22Rv1 (cell line): Measurements from ENCODE around the gene ZCWPW1.
"Not testable (repeated sequence)": the region's sequence is repeated elsewhere in the genome, so short reads cannot be mapped to it uniquely, and the experiment has no call there.

Experiments
- H3K27ac ChIP-seq: fragments of 450-650 bp; 2 replicates; pipeline ENCODE4 v1.5.1; 2017
- CTCF ChIP-seq: fragments of 450-650 bp; IDR thresholded peaks from 2 replicates; pipeline ENCODE4 v1.5.1; 2017; ENCODE audit warnings: mild to moderate bottlenecking
- ZFX ChIP-seq: fragments of 450-650 bp; IDR thresholded peaks from 2 replicates; pipeline ENCODE4 v1.6.1; 2017; ENCODE audit warnings: antibody characterized with exemption, borderline replicate concordance

Gene ZCWPW1

GRCh38 chr7:100358027-100358856 lies 70.3 kb downstream of the ZCWPW1 start, which contains the start of gene PILRB:
PILRB (plus strand) TSS chr7:100358117; CDS start chr7:100358303, 186 bp downstream.
- no peak for TF ChIP-seq ZFX
- TF ChIP-seq CTCF = no peak; the same call in 1 of the 2 replicates
- H3K27ac ChIP-seq = no peak within 1 kb of the TSS

DNA sequence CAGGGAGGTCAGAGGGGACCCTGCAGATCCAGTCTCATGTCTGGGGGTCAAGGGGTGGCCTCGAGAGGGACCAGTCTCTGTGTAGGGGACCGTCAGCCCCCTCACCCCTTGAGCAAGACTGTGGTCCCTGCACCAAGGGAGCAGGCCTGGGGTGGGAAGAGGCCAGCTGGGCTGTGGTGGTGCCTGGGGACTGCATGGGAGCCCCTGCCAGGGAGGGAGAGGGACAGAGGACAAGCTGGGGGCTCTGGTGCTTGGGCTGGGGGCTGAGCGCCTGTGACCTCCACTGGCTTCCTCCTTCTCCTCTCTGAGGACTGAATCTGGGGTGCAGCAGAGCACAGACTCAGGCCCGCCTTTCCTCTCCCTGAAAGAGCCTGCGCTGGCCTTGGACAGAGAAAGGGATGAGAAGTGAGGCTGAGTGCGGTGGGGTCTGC lies 71.4 kb downstream of the ZCWPW1 start:
- TF ChIP-seq ZFX = no peak
- no peak overlapping the region for H3K27ac ChIP-seq

GRCh38 chr7:100356416-100357068 lies 72.0 kb downstream of the ZCWPW1 start:
- TF ChIP-seq CTCF (no peak), ZFX (no peak)
- no peak overlapping the region for H3K27ac ChIP-seq

- H3K27ac ChIP-seq = 0 out of 2 replicates have a peak overlapping the region, but pooled peaks have one; percentile 12
- no peak for TF ChIP-seq CTCF
- no peak for TF ChIP-seq ZFX
Observed at GRCh38 chr7:100353685-100354330, 74.7 kb downstream of the ZCWPW1 start.

DNA sequence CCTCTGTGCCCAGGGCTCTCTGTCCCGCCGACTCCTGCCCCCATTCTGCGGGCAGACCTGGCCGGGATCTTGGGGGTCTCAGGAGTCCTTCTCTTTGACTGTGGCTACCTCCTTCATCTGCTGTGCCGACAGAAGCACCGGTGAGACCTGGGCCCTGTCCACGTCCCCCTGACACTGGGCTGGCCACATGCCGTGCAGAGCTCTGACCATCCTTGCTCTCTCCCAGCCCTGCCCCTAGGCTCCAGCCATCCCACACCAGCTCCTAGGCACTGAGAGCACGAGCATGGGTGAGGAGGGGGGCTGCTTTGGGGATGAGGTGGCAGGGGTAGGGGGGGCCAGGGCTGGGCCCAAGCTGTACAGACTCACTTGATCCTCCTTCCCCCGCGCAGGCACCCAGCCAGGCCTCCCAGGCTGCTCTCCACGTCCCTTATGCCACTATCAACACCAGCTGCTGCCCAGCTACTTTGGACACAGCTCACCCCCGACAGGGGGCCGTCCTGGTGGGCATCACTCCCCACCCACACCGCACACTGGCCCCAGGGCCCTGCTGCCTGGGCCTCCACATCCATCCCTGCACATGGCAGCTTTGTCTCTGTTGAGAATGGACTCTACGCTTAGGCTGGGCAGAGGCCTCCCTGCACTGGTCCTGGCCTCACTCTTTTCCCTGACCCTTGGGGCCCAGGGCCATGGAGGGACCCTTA lies 75.4 kb downstream of the ZCWPW1 start:
- no peak for TF ChIP-seq CTCF
- TF ChIP-seq ZFX = no peak
- H3K27ac ChIP-seq = 0 out of 2 replicates have a peak overlapping the region, but pooled peaks have one; percentile 12

GRCh38 chr7:100352230-100352781 lies 76.2 kb downstream of the ZCWPW1 start:
- H3K27ac ChIP-seq = not testable (repeated sequence)

DNA sequence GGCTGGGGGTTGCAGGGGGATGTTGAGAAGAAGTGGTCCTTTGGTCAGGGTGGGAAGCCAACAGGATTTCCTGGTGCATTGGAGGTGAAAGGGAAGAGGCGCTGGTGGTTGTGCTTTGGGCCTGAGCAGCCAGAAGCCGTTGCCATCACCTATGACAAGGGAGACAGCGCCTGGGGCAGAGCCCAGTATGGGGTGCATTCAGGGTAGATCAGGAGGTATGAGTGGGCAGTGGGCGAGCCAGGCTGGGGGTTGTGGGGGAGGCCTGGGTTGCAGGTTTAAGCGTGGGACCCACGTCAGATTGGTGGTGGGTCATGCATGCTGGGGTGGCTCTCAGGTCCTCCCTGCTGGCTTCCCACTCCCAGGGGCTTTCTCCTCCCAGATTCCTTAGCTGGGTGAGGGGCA lies 76.8 kb downstream of the ZCWPW1 start:
- no peak for TF ChIP-seq CTCF
- no peak for TF ChIP-seq ZFX
- no peak overlapping the region for H3K27ac ChIP-seq
